NCI-H2081 treated with DMSO at 0.1 percent for 48 hours (cell line): Measurements from ENCODE around the gene SLC25A31.

Experiments
- DNase-seq: peaks from one replicate; lab custom pipeline; 2025; lab: John Stamatoyannopoulos, UW

SLC25A31 gene

GRCh38 chr4:127730142-127730913 lies at the start of gene SLC25A31:
Gene SLC25A31 (plus strand): TSS chr4:127730400. CDS start chr4:127730546, 146 bp downstream.
- DNase-seq, result no peak

- DNase-seq, result no peak
Observed at GRCh38 chr4:127685292-127685691, 44.9 kb upstream of the SLC25A31 start.

- no peak for DNase-seq
Observed at GRCh38 chr4:127686658-127687057, 43.5 kb upstream of the SLC25A31 start.

GRCh38 chr4:127687580-127687979 lies 42.6 kb upstream of the SLC25A31 start:
- no peak for DNase-seq

GRCh38 chr4:127698789-127699200 lies 31.4 kb upstream of the SLC25A31 start:
- DNase-seq, result no peak

- no peak for DNase-seq
Observed at GRCh38 chr4:127708985-127709384, 21.2 kb upstream of the SLC25A31 start.

- DNase-seq, result no peak
Observed at GRCh38 chr4:127709456-127709855, 20.7 kb upstream of the SLC25A31 start.

GRCh38 chr4:127731406-127731805 lies 1.2 kb downstream of the SLC25A31 start:
- no peak for DNase-seq

- peak; percentile 2 for DNase-seq
Observed at GRCh38 chr4:127732623-127733328, 2.6 kb downstream of the SLC25A31 start.

GRCh38 chr4:127734976-127735375 lies 4.8 kb downstream of the SLC25A31 start:
- no peak for DNase-seq

- no peak for DNase-seq
Observed at GRCh38 chr4:127737295-127737694, 7.1 kb downstream of the SLC25A31 start.

- DNase-seq, result no peak
Observed at GRCh38 chr4:127741247-127741646, 11.0 kb downstream of the SLC25A31 start.

- DNase-seq, result no peak
Observed at GRCh38 chr4:127747883-127748282, 17.7 kb downstream of the SLC25A31 start.

GRCh38 chr4:127748957-127749356 lies 18.8 kb downstream of the SLC25A31 start:
- DNase-seq, result no peak

- DNase-seq, result no peak
Observed at GRCh38 chr4:127756906-127757305, 26.7 kb downstream of the SLC25A31 start.

- no peak for DNase-seq
Observed at GRCh38 chr4:127759228-127759820, 29.1 kb downstream of the SLC25A31 start.

GRCh38 chr4:127759893-127760292 lies 29.7 kb downstream of the SLC25A31 start:
- no peak for DNase-seq

GRCh38 chr4:127771535-127772275 lies 41.5 kb downstream of the SLC25A31 start:
- DNase-seq, result no peak

GRCh38 chr4:127772769-127773671 lies 42.8 kb downstream of the SLC25A31 start:
- no peak for DNase-seq

GRCh38 chr4:127775843-127776242 lies 45.6 kb downstream of the SLC25A31 start:
- no peak for DNase-seq

- DNase-seq, result no peak
Observed at GRCh38 chr4:127776620-127777019, 46.4 kb downstream of the SLC25A31 start.
